Chondrocyte (in vitro differentiated cells): Measurements from ENCODE around the gene PLEKHB1. TPM values are rescaled to one million over a fixed set of nuclear protein-coding genes. Genes with fewer than 3 reads are reported as not detected.
A peak's percentile ranks its signal among the peaks of the same experiment; 100 is the strongest.

Experiments used
- DNase-seq: peaks from one replicate; pipeline ENCODE4 v3.0.0; 2021; ENCODE audit warnings: mixed read lengths, low spot score
- H3K27ac Mint-ChIP-seq: one replicate; pipeline ENCODE4 v1.8.0; 2021; ENCODE audit warnings: mild to moderate bottlenecking, moderate library complexity, mixed read lengths; ENCODE audit not compliant: unreplicated experiment
- H3K27me3 Mint-ChIP-seq: 2 replicates; pipeline ENCODE4 v1.8.0; 2021; ENCODE audit warnings: low read depth, mixed read lengths
- H3K36me3 Mint-ChIP-seq: 2 replicates; pipeline ENCODE4 v1.8.0; 2021; ENCODE audit warnings: low read depth, mixed read lengths
- H3K4me1 Mint-ChIP-seq: 2 replicates; pipeline ENCODE4 v1.8.0; 2021; ENCODE audit warnings: low read depth, mild to moderate bottlenecking, mixed read lengths
- H3K4me3 Mint-ChIP-seq: one replicate; pipeline ENCODE4 v1.8.0; 2021; ENCODE audit warnings: mild to moderate bottlenecking, moderate library complexity, mixed read lengths; ENCODE audit not compliant: unreplicated experiment
- H3K9me3 Mint-ChIP-seq: 2 replicates; pipeline ENCODE4 v1.8.0; 2021; ENCODE audit warnings: low read depth, mixed read lengths
- CTCF ChIP-seq: fragments of 200-600 bp; sonication (generic); IDR thresholded peaks from 2 replicates; pipeline ENCODE4 v1.5.0; 2021; ENCODE audit warnings: antibody characterized with exemption, mild to moderate bottlenecking, moderate library complexity
- total RNA-seq: library from RNA; stranded (reverse); gene quantifications from 3 replicates; pipeline ENCODE4 v1.2.1, GENCODE V29; 2021

PLEKHB1 gene
- total RNA-seq, 1 donor from 2014 or later = 2.0 TPM

- Mint-ChIP-seq H3K4me1 (no peaks in the 10 kb centered on the region), H3K9me3 (peaks cover 9% of the 10 kb centered on the region), H3K27me3 (no peaks in the 10 kb centered on the region), H3K27ac (no peak overlapping the region), H3K36me3 (no peaks in the 10 kb centered on the region), H3K4me3 (no peak overlapping the region)
- no peak for TF ChIP-seq CTCF
- no peak for DNase-seq
These were observed 33.7 kb upstream of the PLEKHB1 start for GRCh38 chr11:73612601-73613140.

- H3K27ac Mint-ChIP-seq = no peak overlapping the region
- H3K27me3 Mint-ChIP-seq = no peaks in the 10 kb centered on the region
- no peak overlapping the region for H3K4me3 Mint-ChIP-seq
- H3K4me1 Mint-ChIP-seq = no peaks in the 10 kb centered on the region
- TF ChIP-seq CTCF = no peak
- peaks cover 9% of the 10 kb centered on the region for H3K9me3 Mint-ChIP-seq
- no peaks in the 10 kb centered on the region for H3K36me3 Mint-ChIP-seq
- no peak for DNase-seq
These were observed 31.8 kb upstream of the PLEKHB1 start for GRCh38 chr11:73614591-73614990.

GRCh38 chr11:73622926-73623593, 23.3 kb upstream of the PLEKHB1 start:
- Mint-ChIP-seq H3K4me3 (no peak overlapping the region), H3K27me3 (peaks cover 19% of the 10 kb centered on the region), H3K9me3 (no peaks in the 10 kb centered on the region), H3K4me1 (peaks cover 4% of the 10 kb centered on the region), H3K27ac (no peak overlapping the region), H3K36me3 (no peaks in the 10 kb centered on the region)
- no peak for DNase-seq
- TF ChIP-seq CTCF = no peak

- DNase-seq = no peak
- Mint-ChIP-seq H3K4me3 (no peak overlapping the region), H3K27ac (no peak overlapping the region), H3K36me3 (no peaks in the 10 kb centered on the region), H3K9me3 (no peaks in the 10 kb centered on the region), H3K4me1 (peaks cover 4% of the 10 kb centered on the region), H3K27me3 (peaks cover 19% of the 10 kb centered on the region)
- TF ChIP-seq CTCF = no peak
These were observed 22.7 kb upstream of the PLEKHB1 start for GRCh38 chr11:73623686-73624085.

GRCh38 chr11:73625696-73626318, 20.6 kb upstream of the PLEKHB1 start:
- no peak for DNase-seq
- Mint-ChIP-seq H3K9me3 (no peaks in the 10 kb centered on the region), H3K4me3 (peak overlapping the region; percentile 53), H3K4me1 (peaks cover 4% of the 10 kb centered on the region), H3K36me3 (no peaks in the 10 kb centered on the region), H3K27ac (no peak overlapping the region), H3K27me3 (peaks cover 23% of the 10 kb centered on the region)
- TF ChIP-seq CTCF = peak; percentile 95
